ENCODE data around the gene OR2AK2. TPM values are rescaled to one million over a fixed set of nuclear protein-coding genes. Genes with fewer than 3 reads are reported as not detected.

Gene OR2AK2
- total and polyA plus RNA-seq, 2 donors (not counting 1 experiment from before 2014, with no cell fraction given): not detected

GRCh38 chr1:247924868-247925267 lies 40.2 kb upstream of the OR2AK2 start, which contains the start of gene OR2AJ1:
OR2AJ1 (plus strand) TSS chr1:247924889; CDS start chr1:247933769, 8,880 bp downstream.
- Histone ChIP-seq H3K27me3 (ENCODE audit: control insufficient read depth, insufficient read depth, low read length) (no peaks in the 10 kb centered on the region), H3K4me2 (ENCODE audit: extremely low read depth, insufficient read depth, low read length) (no peak within 1 kb of the TSS), H3K27ac (ENCODE audit: insufficient read depth, low read length) (no peak within 1 kb of the TSS), H3K4me3 (replicated peaks in 1 of 4; ENCODE audit: control extremely low read depth in 1 of 4, insufficient read depth in 1 of 4, low read depth in 3 of 4, low read length in 4 of 4) (no peak within 1 kb of the TSS), H3K9me3 (ENCODE audit: control insufficient read depth, insufficient read depth, low read depth, low read length) (no peaks in the 10 kb centered on the region), H2AFZ (ENCODE audit: low read length) (no peak within 1 kb of the TSS), H3K9ac (ENCODE audit: insufficient read depth, low read length) (no peak within 1 kb of the TSS), H3K36me3 (ENCODE audit: control insufficient read depth, insufficient read depth, low read length) (no peaks in the 10 kb centered on the region), H4K20me1 (ENCODE audit: control insufficient read depth, extremely low read depth, insufficient read depth, low read length) (no peaks in the 10 kb centered on the region), H3K79me2 (ENCODE audit: control insufficient read depth, insufficient read depth, low read length) (no peaks in the 10 kb centered on the region), H3K4me1 (ENCODE audit: control insufficient read depth, extremely low read depth, insufficient read depth, low read length) (no peaks in the 10 kb centered on the region)
- no peak for DNase-seq (ENCODE audit: low read depth in 2 of 2)
- no peak for TF ChIP-seq CTCF (conservative IDR thresholded peaks at IDR 0.05 in 1 of 2, IDR thresholded peaks at IDR 0.05 in 1 of 2; ENCODE audit: low read depth in 1 of 2, low read length in 2 of 2)
- no peak for TF ChIP-seq EZH2 (IDR thresholded peaks at IDR 0.05; ENCODE audit: low read length, missing control alignments)

DNA sequence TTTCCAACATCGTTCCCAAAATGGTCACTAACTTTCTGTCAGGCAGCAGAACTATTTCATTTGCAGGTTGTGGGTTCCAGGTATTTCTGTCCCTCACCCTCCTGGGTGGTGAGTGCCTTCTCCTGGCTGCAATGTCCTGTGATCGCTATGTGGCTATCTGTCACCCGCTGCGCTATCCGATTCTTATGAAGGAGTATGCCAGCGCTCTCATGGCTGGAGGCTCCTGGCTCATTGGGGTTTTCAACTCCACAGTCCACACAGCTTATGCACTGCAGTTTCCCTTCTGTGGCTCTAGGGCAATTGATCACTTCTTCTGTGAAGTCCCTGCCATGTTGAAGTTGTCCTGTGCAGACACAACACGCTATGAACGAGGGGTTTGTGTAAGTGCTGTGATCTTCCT lies 31.0 kb upstream of the OR2AK2 start:
- H2AFZ ChIP-seq (ENCODE audit: low read length): no peak overlapping the region
- H3K27ac ChIP-seq (ENCODE audit: insufficient read depth, low read length): no peak overlapping the region
- H3K79me2 ChIP-seq (ENCODE audit: control insufficient read depth, insufficient read depth, low read length): no peaks in the 10 kb centered on the region
- H3K9me3 ChIP-seq (ENCODE audit: control insufficient read depth, insufficient read depth, low read depth, low read length): no peaks in the 10 kb centered on the region
- no peak overlapping the region for H3K9ac ChIP-seq (ENCODE audit: insufficient read depth, low read length)
- H3K4me2 ChIP-seq (ENCODE audit: extremely low read depth, insufficient read depth, low read length): no peak overlapping the region
- TF ChIP-seq CTCF (conservative IDR thresholded peaks at IDR 0.05 in 1 of 2, IDR thresholded peaks at IDR 0.05 in 1 of 2; ENCODE audit: low read depth in 1 of 2, low read length in 2 of 2) (no peak), EZH2 (IDR thresholded peaks at IDR 0.05; ENCODE audit: low read length, missing control alignments) (no peak)
- no peaks in the 10 kb centered on the region for H3K4me1 ChIP-seq (ENCODE audit: control insufficient read depth, extremely low read depth, insufficient read depth, low read length)
- H3K4me3 ChIP-seq (replicated peaks in 1 of 4; ENCODE audit: control extremely low read depth in 1 of 4, insufficient read depth in 1 of 4, low read depth in 3 of 4, low read length in 4 of 4): no peak overlapping the region
- H3K36me3 ChIP-seq (ENCODE audit: control insufficient read depth, insufficient read depth, low read length): no peaks in the 10 kb centered on the region
- no peaks in the 10 kb centered on the region for H3K27me3 ChIP-seq (ENCODE audit: control insufficient read depth, insufficient read depth, low read length)
- DNase-seq (ENCODE audit: low read depth in 2 of 2): no peak
- H4K20me1 ChIP-seq (ENCODE audit: control insufficient read depth, extremely low read depth, insufficient read depth, low read length): no peaks in the 10 kb centered on the region

- no peak for TF ChIP-seq CTCF (conservative IDR thresholded peaks at IDR 0.05 in 1 of 2, IDR thresholded peaks at IDR 0.05 in 1 of 2; ENCODE audit: low read depth in 1 of 2, low read length in 2 of 2)
- TF ChIP-seq EZH2 (IDR thresholded peaks at IDR 0.05; ENCODE audit: low read length, missing control alignments): no peak
- H3K27me3 ChIP-seq (ENCODE audit: control insufficient read depth, insufficient read depth, low read length): no peaks in the 10 kb centered on the region
- no peak overlapping the region for H3K27ac ChIP-seq (ENCODE audit: insufficient read depth, low read length)
- no peaks in the 10 kb centered on the region for H3K79me2 ChIP-seq (ENCODE audit: control insufficient read depth, insufficient read depth, low read length)
- H3K9ac ChIP-seq (ENCODE audit: insufficient read depth, low read length): no peak overlapping the region
- DNase-seq (ENCODE audit: low read depth in 2 of 2): no peak
- H3K4me3 ChIP-seq (replicated peaks in 1 of 4; ENCODE audit: control extremely low read depth in 1 of 4, insufficient read depth in 1 of 4, low read depth in 3 of 4, low read length in 4 of 4): no peak overlapping the region
- no peaks in the 10 kb centered on the region for H3K9me3 ChIP-seq (ENCODE audit: control insufficient read depth, insufficient read depth, low read depth, low read length)
- no peaks in the 10 kb centered on the region for H3K36me3 ChIP-seq (ENCODE audit: control insufficient read depth, insufficient read depth, low read length)
- H3K4me1 ChIP-seq (ENCODE audit: control insufficient read depth, extremely low read depth, insufficient read depth, low read length): no peaks in the 10 kb centered on the region
- no peak overlapping the region for H2AFZ ChIP-seq (ENCODE audit: low read length)
- H3K4me2 ChIP-seq (ENCODE audit: extremely low read depth, insufficient read depth, low read length): no peak overlapping the region
- no peaks in the 10 kb centered on the region for H4K20me1 ChIP-seq (ENCODE audit: control insufficient read depth, extremely low read depth, insufficient read depth, low read length)
Observed at GRCh38 chr1:247935781-247936180, 29.3 kb upstream of the OR2AK2 start.

Measured in fibroblast of lung (primary cell).